Measurements from ENCODE around the gene KCNK5. TPM values are rescaled to one million over a fixed set of nuclear protein-coding genes. Genes with fewer than 3 reads are reported as not detected.

KCNK5 gene
- total and polyA plus RNA-seq, 2 experiments from 2014 or later, result 6.6 to 11.4 TPM

DNA sequence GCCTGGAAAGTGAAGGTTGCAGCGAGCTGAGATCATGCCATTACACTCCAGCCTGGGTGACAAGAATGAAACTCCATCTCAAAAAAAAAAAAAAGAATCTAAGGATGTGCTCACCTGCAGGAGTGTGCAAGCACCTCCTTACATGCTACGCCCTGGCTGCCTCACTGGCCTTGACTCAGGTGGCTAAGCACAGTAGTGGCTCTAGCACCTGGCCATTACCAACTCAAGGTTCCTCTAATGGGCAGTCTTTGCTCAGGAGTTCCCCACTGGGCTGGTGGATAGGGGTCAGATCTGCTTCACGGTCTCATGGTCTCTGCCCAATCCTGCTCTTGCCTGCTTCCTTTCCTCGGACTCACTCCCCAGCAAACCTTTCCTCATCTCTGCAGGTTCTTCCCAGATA, 45.2 kb upstream of the KCNK5 start:
- WGBS (ENCODE audit: low lambda C conversion rate, missing lambda C conversion rate), result 76% methylated on average over 4 of the region's 4 CpGs

DNA sequence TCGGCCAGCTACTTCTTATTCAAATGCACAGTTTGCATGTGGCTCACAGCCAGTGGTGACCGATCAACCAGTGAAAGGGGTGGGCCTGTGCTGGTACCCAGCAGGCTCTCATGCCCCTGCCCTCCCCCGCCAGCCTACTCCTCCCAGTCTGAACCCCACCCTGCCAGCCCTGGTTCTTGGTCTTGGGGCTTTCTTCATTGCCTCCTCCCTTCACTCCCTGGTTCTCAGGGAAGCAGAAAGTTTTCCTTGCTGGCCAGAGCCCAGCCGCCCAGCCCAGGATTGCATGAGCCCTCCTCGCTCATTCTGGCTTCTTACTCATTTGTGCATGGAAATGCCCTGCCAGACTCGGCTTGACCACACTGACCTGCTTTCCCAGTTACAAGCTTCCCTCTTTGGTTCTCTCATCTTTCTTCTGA, 44.1 kb upstream of the KCNK5 start:
- Histone ChIP-seq H3K4me2 (no peak overlapping the region), H3K79me2 (no peaks in the 10 kb centered on the region), H3K9me3 (ENCODE audit: low read depth) (no peaks in the 10 kb centered on the region), H3K36me3 (replicated peaks; ENCODE audit: insufficient read depth, low read depth) (no peaks in the 10 kb centered on the region), H3K4me3 (no peak overlapping the region), H3K27ac (no peak overlapping the region), H4K20me1 (ENCODE audit: insufficient read depth, poor library complexity, severe bottlenecking) (no peaks in the 10 kb centered on the region), H3K27me3 (peaks cover 21% of the 10 kb centered on the region), H3K9me2 (replicated peaks; ENCODE audit: insufficient read depth) (no peaks in the 10 kb centered on the region), H2AFZ (no peak overlapping the region), H3K4me1 (ENCODE audit: insufficient read depth) (no peaks in the 10 kb centered on the region)
- no peak for DNase-seq (ENCODE audit: low spot score)
- 72% methylated on average over 6 of the region's 6 CpGs for WGBS (ENCODE audit: low lambda C conversion rate, missing lambda C conversion rate)
- TF ChIP-seq, protein P1, sequence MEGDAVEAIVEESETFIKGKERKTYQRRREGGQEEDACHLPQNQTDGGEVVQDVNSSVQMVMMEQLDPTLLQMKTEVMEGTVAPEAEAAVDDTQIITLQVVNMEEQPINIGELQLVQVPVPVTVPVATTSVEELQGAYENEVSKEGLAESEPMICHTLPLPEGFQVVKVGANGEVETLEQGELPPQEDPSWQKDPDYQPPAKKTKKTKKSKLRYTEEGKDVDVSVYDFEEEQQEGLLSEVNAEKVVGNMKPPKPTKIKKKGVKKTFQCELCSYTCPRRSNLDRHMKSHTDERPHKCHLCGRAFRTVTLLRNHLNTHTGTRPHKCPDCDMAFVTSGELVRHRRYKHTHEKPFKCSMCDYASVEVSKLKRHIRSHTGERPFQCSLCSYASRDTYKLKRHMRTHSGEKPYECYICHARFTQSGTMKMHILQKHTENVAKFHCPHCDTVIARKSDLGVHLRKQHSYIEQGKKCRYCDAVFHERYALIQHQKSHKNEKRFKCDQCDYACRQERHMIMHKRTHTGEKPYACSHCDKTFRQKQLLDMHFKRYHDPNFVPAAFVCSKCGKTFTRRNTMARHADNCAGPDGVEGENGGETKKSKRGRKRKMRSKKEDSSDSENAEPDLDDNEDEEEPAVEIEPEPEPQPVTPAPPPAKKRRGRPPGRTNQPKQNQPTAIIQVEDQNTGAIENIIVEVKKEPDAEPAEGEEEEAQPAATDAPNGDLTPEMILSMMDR (IDR thresholded peaks at IDR 0.05; ENCODE audit: poor library complexity), result no peak
- TF ChIP-seq EZH2phosphoT487 (IDR thresholded peaks at IDR 0.05; ENCODE audit: low read depth, severe bottlenecking, unreplicated experiment) (no peak), EZH2 (IDR thresholded peaks at IDR 0.05; ENCODE audit: borderline replicate concordance) (no peak)

More for the DNA sequence above, 45.2 kb upstream of the KCNK5 start:
- H3K27ac ChIP-seq, result no peak overlapping the region
- no peaks in the 10 kb centered on the region for H3K9me2 ChIP-seq (replicated peaks; ENCODE audit: insufficient read depth)
- H3K36me3 ChIP-seq (replicated peaks; ENCODE audit: insufficient read depth, low read depth), result no peaks in the 10 kb centered on the region
- DNase-seq (ENCODE audit: low spot score), result no peak
- H3K4me2 ChIP-seq, result no peak overlapping the region
- no peak overlapping the region for H2AFZ ChIP-seq
- H3K79me2 ChIP-seq, result no peaks in the 10 kb centered on the region
- peaks cover 22% of the 10 kb centered on the region for H3K27me3 ChIP-seq
- H4K20me1 ChIP-seq (ENCODE audit: insufficient read depth, poor library complexity, severe bottlenecking), result no peaks in the 10 kb centered on the region
- no peak overlapping the region for H3K4me3 ChIP-seq
- H3K9me3 ChIP-seq (ENCODE audit: low read depth), result no peaks in the 10 kb centered on the region
- no peaks in the 10 kb centered on the region for H3K4me1 ChIP-seq (ENCODE audit: insufficient read depth)
- no peak for TF ChIP-seq EZH2 (IDR thresholded peaks at IDR 0.05; ENCODE audit: borderline replicate concordance)
- TF ChIP-seq, protein P1 (IDR thresholded peaks at IDR 0.05; ENCODE audit: poor library complexity), result no peak
- TF ChIP-seq EZH2phosphoT487 (IDR thresholded peaks at IDR 0.05; ENCODE audit: low read depth, severe bottlenecking, unreplicated experiment), result no peak

DNA sequence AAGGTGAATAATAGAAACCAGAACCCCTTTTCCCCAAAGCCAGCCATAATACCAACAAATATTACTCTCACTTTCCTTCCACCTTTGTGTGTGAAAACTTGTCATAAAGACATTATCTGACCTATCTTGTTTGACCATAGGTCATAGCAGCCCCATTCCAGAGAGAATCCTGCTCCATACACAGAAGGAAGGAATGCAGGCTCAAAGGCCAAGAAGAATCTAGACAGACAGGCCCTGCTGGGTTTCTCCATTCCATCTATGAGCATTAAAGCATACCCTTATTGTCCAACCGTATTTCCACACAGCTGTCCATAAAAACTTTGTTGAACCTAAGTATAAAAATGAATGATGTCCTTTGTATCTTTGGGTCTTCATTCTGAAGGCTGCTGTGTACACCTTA, 40.7 kb upstream of the KCNK5 start:
- Histone ChIP-seq H3K79me2 (no peaks in the 10 kb centered on the region), H3K4me3 (no peak overlapping the region), H3K9me3 (ENCODE audit: low read depth) (no peaks in the 10 kb centered on the region), H3K9me2 (replicated peaks; ENCODE audit: insufficient read depth) (no peaks in the 10 kb centered on the region), H3K36me3 (replicated peaks; ENCODE audit: insufficient read depth, low read depth) (no peaks in the 10 kb centered on the region), H4K20me1 (ENCODE audit: insufficient read depth, poor library complexity, severe bottlenecking) (no peaks in the 10 kb centered on the region), H3K4me2 (no peak overlapping the region), H3K27me3 (peaks cover 8% of the 10 kb centered on the region), H3K27ac (no peak overlapping the region), H3K4me1 (ENCODE audit: insufficient read depth) (no peaks in the 10 kb centered on the region), H2AFZ (no peak overlapping the region)
- peak; percentile 34 for DNase-seq (ENCODE audit: low spot score)
- WGBS (ENCODE audit: low lambda C conversion rate, missing lambda C conversion rate), result 48% methylated on average over 1 of the region's 1 CpG
- TF ChIP-seq, protein P1 (IDR thresholded peaks at IDR 0.05; ENCODE audit: poor library complexity), result no peak

DNA sequence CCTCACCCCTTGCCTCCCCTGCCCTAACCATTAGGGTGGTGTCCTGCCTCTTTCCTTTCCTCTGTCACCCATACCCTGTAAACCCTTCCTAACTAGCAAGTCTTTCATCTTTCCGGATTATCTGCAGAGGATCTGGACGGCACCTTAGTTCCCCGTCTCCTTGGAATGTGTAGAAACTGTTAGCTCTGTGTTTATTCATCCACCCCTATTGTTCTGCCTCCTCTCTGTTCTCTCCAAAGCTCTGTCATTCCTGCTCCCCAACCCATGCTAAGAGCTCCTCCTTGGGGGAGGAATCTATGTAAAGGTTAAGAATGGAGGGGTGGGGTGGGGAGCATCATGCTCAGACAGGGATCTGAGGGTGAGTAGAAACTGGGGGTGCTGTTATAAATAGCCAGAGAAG, 39.4 kb upstream of the KCNK5 start:
- H3K27ac ChIP-seq, result no peak overlapping the region
- H3K4me3 ChIP-seq, result no peak overlapping the region
- no peaks in the 10 kb centered on the region for H3K9me3 ChIP-seq (ENCODE audit: low read depth)
- WGBS (ENCODE audit: low lambda C conversion rate, missing lambda C conversion rate), result 22% methylated on average over 3 of the region's 3 CpGs
- H3K4me1 ChIP-seq (ENCODE audit: insufficient read depth), result no peaks in the 10 kb centered on the region
- H2AFZ ChIP-seq, result no peak overlapping the region
- H3K9me2 ChIP-seq (replicated peaks; ENCODE audit: insufficient read depth), result no peaks in the 10 kb centered on the region
- H3K79me2 ChIP-seq, result no peaks in the 10 kb centered on the region
- no peak for DNase-seq (ENCODE audit: low spot score)
- no peaks in the 10 kb centered on the region for H4K20me1 ChIP-seq (ENCODE audit: insufficient read depth, poor library complexity, severe bottlenecking)
- no peak for TF ChIP-seq EZH2phosphoT487 (IDR thresholded peaks at IDR 0.05; ENCODE audit: low read depth, severe bottlenecking, unreplicated experiment)
- TF ChIP-seq, protein P1 (IDR thresholded peaks at IDR 0.05; ENCODE audit: poor library complexity), result no peak
- no peak for TF ChIP-seq EZH2 (IDR thresholded peaks at IDR 0.05; ENCODE audit: borderline replicate concordance)
- H3K36me3 ChIP-seq (replicated peaks; ENCODE audit: insufficient read depth, low read depth), result no peaks in the 10 kb centered on the region
- no peak overlapping the region for H3K4me2 ChIP-seq
- peaks cover 3% of the 10 kb centered on the region for H3K27me3 ChIP-seq
